Fibroblast of peridontal ligament (primary cell): ENCODE data around the gene CTBP1.

Experiments
- DNase-seq: peaks from one replicate; pipeline ENCODE4 v3.0.0-alpha.2; 2010; ENCODE audit errors: extremely low read depth

Gene CTBP1

DNA sequence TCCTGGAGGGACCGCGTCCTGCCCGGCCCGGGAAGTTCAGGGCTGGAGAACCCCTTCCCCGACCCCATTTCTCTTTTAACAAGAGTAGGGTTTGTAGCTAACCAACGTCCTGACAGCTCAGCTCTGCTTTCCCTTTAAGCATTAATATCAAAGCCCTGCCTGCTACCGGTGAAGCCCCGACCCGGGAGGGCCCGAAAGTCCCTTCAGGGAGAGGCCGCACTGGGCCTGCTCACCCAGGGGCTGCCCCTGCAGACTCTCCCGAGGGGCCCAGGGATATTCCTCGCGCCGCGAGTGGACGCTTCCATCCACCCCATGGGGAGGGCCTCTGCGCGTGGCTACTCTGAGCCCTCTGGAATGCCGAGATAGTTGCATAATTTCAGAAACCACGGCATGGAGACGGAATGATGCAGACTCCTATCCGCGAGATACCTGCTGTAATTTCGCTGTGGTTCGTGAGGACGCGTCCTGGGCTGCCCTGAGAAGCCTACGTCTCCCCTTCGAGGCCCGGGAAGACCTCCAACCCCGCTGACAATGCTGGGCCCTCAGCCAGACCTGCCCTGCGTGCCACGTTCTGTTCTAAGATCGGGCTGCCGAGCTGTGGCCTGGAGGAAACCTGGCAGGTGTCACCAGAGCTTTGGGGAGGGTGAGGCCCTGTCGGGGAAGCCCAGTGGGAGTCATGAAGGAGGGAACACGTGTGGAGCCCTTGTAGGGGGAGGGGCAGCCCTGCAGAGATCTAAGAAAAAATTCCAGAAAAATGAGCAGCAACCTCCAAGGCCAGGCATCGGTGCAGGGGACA, 999 bp upstream of the CTBP1 start:
- peak; percentile 28 for DNase-seq

DNA sequence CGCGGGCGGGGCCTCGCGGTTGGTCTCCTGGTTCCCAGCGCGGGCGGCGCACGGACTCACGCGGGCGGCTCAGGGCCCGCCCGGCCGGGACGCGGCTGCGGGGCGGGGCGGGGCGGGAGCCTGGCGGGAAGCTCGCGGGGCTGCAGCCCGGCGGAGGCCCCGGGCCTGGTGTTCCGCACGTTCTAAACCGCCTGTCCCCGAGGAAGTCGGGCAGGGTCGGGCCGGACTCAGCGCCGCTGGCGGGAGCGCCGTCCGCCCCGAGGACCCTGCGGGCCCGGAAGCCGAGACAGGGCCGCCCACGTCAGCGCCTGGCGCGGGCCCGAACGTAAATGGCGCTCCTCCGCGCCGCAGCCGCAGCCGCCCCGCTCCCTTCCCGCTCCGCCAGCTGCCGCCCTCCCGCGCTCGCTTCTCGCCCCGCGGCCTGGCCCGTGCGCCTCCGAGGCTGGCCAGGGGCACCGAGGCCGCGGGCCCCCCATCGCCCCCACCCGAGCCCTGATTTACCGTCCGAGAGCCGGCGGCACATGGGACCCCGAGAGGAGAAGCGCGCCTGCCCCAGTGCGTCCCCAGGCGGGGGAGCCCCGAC, 309 bp upstream of the CTBP1 start:
- peak; percentile 80 for DNase-seq

DNA sequence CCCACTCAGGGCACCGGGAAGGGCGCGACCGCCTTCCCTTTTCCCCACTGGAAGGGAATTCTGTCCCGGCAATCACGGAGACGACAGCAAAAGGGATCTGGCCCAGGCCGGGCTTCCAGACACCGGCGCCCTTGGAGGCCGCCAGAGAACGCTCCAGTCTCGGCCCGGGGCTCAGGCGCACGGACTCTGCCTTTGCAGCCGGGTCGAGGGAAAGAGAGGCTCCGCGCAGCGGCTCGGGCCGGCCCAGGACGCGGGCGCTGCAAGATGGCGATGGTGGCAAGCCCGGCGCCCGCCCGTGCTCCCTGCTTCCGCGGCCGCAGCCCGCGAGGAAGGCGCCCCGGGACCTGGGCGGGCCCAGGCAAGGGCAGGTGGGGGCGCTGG, 1.1 kb downstream of the CTBP1 start:
- DNase-seq = peak; percentile 15

- no peak for DNase-seq
These were observed 1.7 kb downstream of the CTBP1 start for GRCh38 chr4:1246901-1247863.

GRCh38 chr4:1246111-1246881, 2.6 kb downstream of the CTBP1 start:
- DNase-seq = no peak

- DNase-seq = no peak
These were observed 3.4 kb downstream of the CTBP1 start for GRCh38 chr4:1245481-1246051.

GRCh38 chr4:1244978-1245471, 3.9 kb downstream of the CTBP1 start:
- DNase-seq = no peak

- no peak for DNase-seq
These were observed 4.6 kb downstream of the CTBP1 start for GRCh38 chr4:1244081-1244977.

DNA sequence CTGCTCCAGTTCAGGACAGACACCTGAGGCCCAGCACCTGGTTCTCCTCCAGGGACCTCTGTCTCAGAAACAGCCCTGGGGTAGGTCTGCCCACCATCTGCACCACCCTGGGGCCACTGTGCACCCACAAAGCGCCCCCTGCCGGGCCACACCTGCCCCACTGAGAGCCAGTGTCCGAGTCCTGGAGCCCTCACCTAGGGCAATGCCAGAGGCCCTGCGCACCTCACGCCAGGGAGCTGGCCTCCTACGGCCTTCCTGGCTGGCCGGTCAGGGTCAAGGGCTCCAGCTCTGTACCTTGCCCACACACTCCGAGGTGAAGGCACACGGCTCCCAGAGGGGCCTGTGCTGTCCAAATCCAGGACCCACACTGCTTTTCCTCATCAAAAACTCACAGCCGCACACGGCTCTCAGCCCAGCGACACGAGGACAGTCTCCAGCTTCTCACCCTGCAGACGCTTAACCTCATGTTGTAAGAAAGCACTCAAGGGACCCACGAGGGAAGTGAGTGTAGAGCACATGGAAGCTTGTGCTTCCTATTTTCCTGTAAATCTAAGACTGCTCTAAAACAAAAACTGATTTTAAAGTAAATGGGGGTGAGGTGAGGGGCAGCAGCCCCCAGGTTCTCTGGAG, 5.4 kb downstream of the CTBP1 start:
- DNase-seq = no peak

DNA sequence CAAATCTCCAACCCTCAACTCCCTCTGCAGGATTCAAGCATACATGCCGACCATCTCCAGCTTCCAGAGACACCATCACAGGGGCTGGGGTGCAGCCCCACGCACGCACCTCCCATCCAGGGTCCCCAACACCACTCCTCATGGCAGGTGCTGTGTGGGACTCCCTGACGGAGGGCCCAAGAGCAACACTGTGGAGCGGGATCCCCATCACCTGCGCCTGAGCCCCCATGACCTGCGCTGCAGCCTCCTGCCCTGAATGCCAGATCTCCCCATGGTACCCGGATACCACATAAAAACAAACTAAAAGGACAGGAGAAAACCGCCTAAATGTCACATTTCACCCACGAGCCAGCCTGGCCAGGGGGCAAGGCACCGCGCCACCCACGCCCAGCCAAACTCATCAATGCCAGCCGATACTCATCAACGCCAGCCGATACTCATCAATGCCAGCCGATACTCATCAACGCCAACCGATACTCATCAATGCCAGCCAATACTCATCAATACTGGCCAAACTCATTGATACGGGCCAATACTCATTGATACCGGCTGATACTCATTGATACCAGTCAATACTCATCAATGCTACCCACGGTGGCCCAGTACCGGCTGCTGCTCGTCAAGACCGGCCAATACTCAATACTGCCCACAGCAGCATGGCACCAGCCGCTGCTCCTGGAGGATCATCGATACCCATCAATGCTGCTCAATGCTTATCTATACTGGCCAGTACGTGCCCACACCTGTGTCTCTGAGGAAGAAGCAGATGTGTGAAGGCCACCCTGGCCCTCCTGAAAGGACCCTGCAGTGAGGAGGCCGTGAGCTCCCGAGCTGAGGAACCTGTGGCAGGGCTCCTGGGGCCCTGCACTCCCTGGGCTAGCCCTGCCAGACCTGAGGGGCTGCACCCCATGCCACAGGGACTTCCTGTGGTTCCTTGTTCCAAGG, 6.2 kb downstream of the CTBP1 start:
- no peak for DNase-seq

GRCh38 chr4:1241936-1242505, 6.9 kb downstream of the CTBP1 start:
- DNase-seq = no peak

DNA sequence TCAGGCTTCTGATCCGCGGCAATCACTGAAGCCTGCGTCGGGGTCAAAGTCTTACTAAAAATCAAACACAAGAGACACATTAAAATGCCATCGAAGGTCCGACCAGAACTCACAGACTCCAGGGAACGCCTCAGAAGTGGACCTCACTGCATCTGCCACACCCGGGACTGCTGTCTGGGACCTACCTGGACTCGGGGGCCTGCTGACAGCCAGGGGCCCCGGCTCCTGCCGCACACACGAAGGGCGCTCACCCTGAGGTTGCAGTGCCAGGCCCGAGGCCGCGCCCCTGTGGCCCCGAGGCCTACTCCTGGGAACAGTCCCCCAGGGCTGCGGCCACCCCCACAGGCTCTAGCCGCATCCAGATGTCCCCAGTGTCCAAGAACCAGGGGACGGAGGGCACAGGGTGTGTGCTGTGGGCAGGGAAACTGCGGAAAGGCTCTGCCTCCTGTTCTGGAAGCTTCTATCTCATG, 7.4 kb downstream of the CTBP1 start:
- no peak for DNase-seq

DNA sequence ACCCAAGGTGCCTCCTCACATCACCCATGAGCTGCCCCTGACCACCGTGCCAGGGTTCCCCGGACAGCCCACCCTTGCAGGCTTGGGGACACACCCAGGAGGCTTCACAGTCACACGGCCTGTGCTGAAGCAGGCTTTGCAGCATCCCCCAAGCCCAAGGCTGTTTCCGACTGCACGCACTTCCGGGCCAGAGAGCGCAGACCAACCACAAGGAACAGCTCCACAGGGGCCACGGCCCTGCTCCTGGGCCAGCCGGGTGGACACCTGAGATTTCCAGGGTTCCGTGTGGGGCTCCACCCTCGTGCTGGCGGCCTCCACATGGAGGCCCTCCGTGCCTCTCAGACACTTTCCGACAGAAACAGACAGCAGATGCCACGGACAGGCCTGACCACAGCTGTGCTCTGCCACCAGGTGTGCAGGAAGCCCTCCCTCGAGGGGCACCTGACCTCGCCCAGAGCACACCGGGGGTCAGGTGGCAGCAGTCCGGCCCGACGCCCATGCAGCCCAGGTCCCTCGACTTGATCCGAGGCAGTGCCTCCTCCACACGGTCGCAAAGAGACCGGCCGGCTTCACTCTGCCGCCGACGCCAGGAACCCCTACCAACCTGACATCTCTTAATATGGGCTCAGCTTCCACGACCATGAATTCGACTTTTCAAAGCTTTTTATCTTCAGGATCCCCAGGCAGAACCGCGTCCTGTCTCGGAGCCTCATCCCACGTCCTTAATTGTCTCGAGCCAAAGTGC, 8.0 kb downstream of the CTBP1 start:
- no peak for DNase-seq

DNA sequence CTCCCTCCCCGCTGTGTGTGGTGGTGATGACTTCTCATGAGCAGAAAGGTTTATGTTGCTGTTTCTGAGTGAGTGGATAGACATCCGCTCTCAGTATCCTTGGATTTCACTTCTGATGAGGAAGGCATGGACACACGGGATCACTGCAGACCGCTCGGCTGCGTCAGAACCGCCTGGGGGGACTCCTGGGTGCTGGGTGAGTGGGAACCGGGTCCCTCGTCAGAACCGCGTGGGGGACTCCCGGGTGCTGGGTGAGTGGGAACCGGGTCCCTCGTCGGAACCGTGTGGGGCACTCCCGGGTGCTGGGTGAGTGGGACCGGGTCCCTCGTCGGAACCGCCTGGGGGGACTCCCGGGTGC, 9.0 kb downstream of the CTBP1 start:
- no peak for DNase-seq

GRCh38 chr4:1239141-1239949, 9.6 kb downstream of the CTBP1 start:
- DNase-seq = no peak

- DNase-seq = no peak
These were observed 10.3 kb downstream of the CTBP1 start for GRCh38 chr4:1238676-1239000.
